Measurements from ENCODE around the gene IAPP.
"Not testable (repeated sequence)": the region's sequence is repeated elsewhere in the genome, so short reads cannot be mapped to it uniquely, and the experiment has no call there.

Gene IAPP

GRCh38 chr12:21379218-21379617 is 6.5 kb downstream of the IAPP start:
- DNase-seq (ENCODE audit: low read depth in 2 of 2): no peak

- DNase-seq (ENCODE audit: low read depth in 2 of 2): not testable (repeated sequence)
Measured at GRCh38 chr12:21381320-21381719, 8.6 kb downstream of the IAPP start.

DNA sequence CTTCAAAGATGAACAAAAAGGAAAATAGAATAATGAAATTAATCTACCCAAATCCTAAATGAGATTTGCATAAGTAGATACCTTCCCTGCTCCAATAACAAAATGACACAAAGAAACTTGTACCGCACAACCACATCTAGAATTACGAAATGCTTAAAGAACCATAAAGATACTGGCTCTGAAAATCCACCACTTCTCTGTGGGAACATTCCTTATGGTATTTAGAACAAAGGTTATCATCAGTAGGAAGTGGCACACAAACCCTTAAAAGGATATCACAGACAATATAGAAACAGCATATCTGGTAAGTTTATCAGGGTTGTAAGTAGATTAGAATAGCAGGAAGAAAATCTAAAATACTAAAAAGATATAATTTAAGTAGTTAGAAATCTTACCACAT is 11.6 kb downstream of the IAPP start:
- DNase-seq (ENCODE audit: low read depth in 2 of 2): no peak

GRCh38 chr12:21387174-21387573 is 14.5 kb downstream of the IAPP start:
- DNase-seq (ENCODE audit: low read depth in 2 of 2): no peak

DNA sequence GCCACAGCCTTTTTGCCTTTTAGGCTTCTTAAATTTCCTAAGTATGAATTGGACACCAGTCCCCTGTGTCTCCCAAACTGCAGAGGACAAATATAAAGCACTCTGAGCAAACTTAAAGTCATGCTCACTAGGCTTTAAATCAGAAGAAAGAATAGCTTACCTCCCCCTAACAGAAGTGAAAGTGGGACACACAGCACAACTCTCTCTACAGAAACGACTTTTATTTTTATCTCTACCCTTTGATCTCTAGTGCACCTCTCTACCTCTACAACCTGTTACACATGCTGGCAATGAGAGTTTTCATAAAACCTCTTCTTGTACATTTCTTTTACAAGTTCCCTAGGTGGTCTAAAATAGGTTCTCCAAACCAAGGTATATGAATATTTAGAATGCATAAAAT is 19.7 kb downstream of the IAPP start:
- DNase-seq (ENCODE audit: low read depth in 2 of 2): no peak

DNA sequence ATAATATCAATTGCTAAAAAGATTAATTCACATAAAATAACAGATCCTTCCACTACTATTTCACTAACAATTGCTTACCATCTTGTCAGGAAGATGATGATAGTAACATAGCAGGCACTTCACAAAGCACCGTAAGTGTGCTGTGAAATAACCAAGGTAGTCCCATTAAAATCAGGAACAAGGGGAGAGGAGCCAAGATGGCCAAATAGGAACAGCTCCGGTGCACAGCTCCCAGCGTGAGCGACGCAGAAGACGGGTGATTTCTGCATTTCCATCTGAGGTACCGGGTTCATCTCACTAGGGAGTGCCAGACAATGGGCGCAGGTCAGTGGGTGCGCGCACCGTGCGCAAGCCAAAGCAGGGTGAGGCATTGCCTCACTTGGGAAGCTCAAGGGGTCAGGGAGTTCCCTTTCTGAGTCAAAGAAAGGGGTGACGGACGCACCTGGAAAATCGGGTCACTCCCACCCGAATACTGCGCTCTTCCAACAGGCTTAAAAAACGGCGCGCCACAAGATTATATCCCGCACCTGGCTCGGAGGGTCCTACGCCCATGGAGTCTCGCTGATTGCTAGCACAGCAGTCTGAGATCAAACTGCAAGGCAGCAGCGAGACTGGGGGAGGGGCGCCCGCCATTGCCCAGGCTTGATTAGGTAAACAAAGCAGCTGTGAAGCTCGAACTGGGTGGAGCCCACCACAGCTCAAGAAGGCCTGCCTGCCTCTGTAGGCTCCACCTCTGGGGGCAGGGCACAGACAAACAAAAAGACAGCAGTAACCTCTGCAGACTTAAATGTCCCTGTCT is 22.3 kb downstream of the IAPP start:
- DNase-seq (ENCODE audit: low read depth in 2 of 2): not testable (repeated sequence)

- no peak for DNase-seq (ENCODE audit: low read depth in 2 of 2)
Measured at GRCh38 chr12:21413369-21414277, 40.9 kb downstream of the IAPP start.

GRCh38 chr12:21416511-21417121 is 43.9 kb downstream of the IAPP start:
- DNase-seq (ENCODE audit: low read depth in 2 of 2): no peak

- not testable (repeated sequence) for DNase-seq (ENCODE audit: low read depth in 2 of 2)
Measured at GRCh38 chr12:21418398-21418797, 45.7 kb downstream of the IAPP start.

DNA sequence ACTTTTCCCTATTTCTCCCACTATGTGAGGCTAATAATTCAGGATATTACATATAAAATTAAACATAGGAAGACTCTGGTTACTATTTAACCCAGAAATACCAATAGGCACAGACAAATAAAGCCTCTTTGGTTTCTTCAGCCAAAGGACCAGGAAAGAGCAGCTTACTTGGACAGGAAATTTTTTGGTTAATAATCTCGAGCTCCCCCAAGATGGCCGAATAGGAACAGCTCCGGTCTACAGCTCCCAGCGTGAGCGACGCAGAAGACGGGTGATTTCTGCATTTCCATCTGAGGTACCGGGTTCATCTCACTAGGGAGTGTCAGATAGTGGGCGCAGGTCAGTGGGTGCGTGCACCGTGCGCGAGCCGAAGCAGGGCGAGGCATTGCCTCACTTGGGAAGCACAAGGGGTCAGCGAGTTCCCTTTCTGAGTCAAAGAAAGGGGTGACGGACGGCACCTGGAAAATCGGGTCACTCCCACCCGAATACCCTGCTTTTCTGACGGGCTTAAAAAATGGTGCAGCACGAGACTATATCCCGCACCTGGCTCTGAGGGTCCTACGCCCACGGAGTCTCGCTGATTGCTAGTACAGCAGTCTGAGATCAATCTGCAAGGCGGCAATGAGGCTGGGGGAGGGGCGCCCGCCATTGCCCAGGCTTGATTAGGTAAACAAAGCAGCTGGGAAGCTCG is 46.5 kb downstream of the IAPP start:
- DNase-seq (ENCODE audit: low read depth in 2 of 2): not testable (repeated sequence)

DNA sequence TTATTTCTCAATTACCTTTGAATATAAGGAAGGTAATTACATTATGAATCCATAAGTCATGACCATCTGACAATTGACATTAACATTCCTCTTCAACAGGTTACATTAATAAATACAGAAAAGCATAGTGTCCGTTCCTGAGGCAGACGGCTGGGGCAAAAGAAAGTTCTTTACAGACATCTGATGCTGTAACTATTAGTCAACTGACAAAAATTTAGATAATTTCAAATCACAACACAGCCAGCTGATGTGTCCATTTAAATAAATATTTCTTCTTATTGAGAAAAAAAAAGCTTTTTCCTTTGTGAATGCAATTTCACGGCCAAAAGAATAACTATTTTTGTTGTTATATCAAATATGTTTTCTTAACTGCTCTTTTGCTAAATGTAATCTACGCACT is 55.5 kb downstream of the IAPP start:
- no peak for DNase-seq (ENCODE audit: low read depth in 2 of 2)

Measured in stimulated activated CD8-positive, alpha-beta memory T cell treated with anti-CD3 and anti-CD28 coated beads, Interleukin-15, amount 100 ng/mL, for 4 hours (primary cell).